H1 (cell line): ENCODE data around the gene IP6K1. TPM values are rescaled to one million over a fixed set of nuclear protein-coding genes. Genes with fewer than 3 reads are reported as not detected.
A peak's percentile ranks its signal among the peaks of the same experiment; 100 is the strongest.

Experiments used
- CHD7 ChIP-seq: fragments of 300-600 bp; sonication (generic); IDR thresholded peaks from 2 replicates; pipeline ENCODE4 v1.7.1; 2012; ENCODE audit warnings: low read length, moderate library complexity, mild to moderate bottlenecking, inconsistent platforms; ENCODE audit not compliant: insufficient replicate concordance
- SIN3A ChIP-seq, 2 experiments: IDR thresholded peaks in 1 of 2; conservative IDR thresholded peaks in 1 of 2; 2 replicates each; pipeline ENCODE4 v1.6.1; 2011 to 2012; ENCODE audit warnings: low read length in 2 of 2, improper control_type of control experiment in 1 of 2, low read depth in 1 of 2, mild to moderate bottlenecking in 1 of 2
- polyA plus RNA-seq, 7 experiments: library from polyadenylated mRNA; depleted of rRNA in 3 of 7; stranded (reverse) in 5 of 7; unstranded in 2 of 7; fragments of >200 nt in 5 of 7; fragments of 200-250 nt in 2 of 7; gene quantifications; 1 replicate in 5 of 7; 2 replicates in 1 of 7; 4 replicates in 1 of 7; pipeline versions ENCODE4 v1.2.1 to v1.2.3, GENCODE V29; 2011 to 2013; ENCODE audit warnings: missing spikeins in 2 of 7, mixed read lengths in 2 of 7
- total RNA-seq: library from RNA; stranded (reverse); fragmentation: NEBNext Ultra II Directional; extraction: Animal tissue kit (Norgen Biotek cat#: 25700); gene quantifications from 2 replicates; pipeline ENCODE4 v1.2.1, GENCODE V29; 2021

The IP6K1 gene
- total and polyA plus RNA-seq, 2 of the 8 experiments (the other 6 are each of a cell fraction or from before 2014, with no cell fraction given) = 31.5 to 35.2 TPM

- 0 out of 4 replicates have a peak, but pooled peaks of 1 of the 2 experiments have one; percentile 49 for TF ChIP-seq SIN3A (conservative IDR thresholded peaks at IDR 0.05 in 1 of 2, IDR thresholded peaks at IDR 0.05 in 1 of 2; ENCODE audit: low read depth in 1 of 2, low read length in 2 of 2)
- TF ChIP-seq CHD7 = no peak
Observed at GRCh38 chr3:49723296-49723627, 63.1 kb downstream of the IP6K1 start (continued).
